NB4 (cell line): Measurements from ENCODE around the gene TSHZ2.

Experiments
- DNase-seq: peaks from one replicate; pipeline ENCODE4 v3.0.0; 2010; ENCODE audit warnings: low read depth
- H3K4me3 ChIP-seq: one replicate; pipeline ENCODE4 v1.5.1; 2011; ENCODE audit warnings: mild to moderate bottlenecking, low read depth, low read length, moderate library complexity
- CTCF ChIP-seq: IDR thresholded peaks from one replicate; pipeline ENCODE4 v1.5.1; 2012; ENCODE audit warnings: low read depth, low read length
- MAX ChIP-seq: IDR thresholded peaks from 2 replicates; pipeline ENCODE4 v1.6.1; 2011; ENCODE audit warnings: low read depth, low read length
- MYC ChIP-seq: IDR thresholded peaks from 2 replicates; pipeline ENCODE4 v1.6.1; 2011; ENCODE audit warnings: low read depth, low read length
- POLR2A ChIP-seq: IDR thresholded peaks from 2 replicates; pipeline ENCODE4 v1.6.1; 2011; ENCODE audit warnings: mild to moderate bottlenecking; ENCODE audit not compliant: insufficient read length; ENCODE audit errors: extremely low read depth

Gene TSHZ2

GRCh38 chr20:53423587-53424146 lies 451.5 kb downstream of the TSHZ2 start:
- TF ChIP-seq POLR2A: no peak
- TF ChIP-seq CTCF: no peak
- no peak for TF ChIP-seq MYC
- no peak for TF ChIP-seq MAX
- H3K4me3 ChIP-seq: no peak overlapping the region

GRCh38 chr20:53425481-53425880 lies 453.3 kb downstream of the TSHZ2 start:
- TF ChIP-seq POLR2A (no peak), MAX (no peak), CTCF (no peak)
- H3K4me3 ChIP-seq: no peak overlapping the region
- no peak for DNase-seq

More at GRCh38 chr20:53423587-53424146, 451.5 kb downstream of the TSHZ2 start:
- DNase-seq: no peak

GRCh38 chr20:53425941-53426340 lies 453.8 kb downstream of the TSHZ2 start:
- DNase-seq: no peak
- no peak for TF ChIP-seq CTCF
- TF ChIP-seq MAX: no peak
- no peak for TF ChIP-seq POLR2A
- no peak for TF ChIP-seq MYC
- H3K4me3 ChIP-seq: no peak overlapping the region

- DNase-seq: no peak
- no peak for TF ChIP-seq POLR2A
- no peak for TF ChIP-seq MAX
- TF ChIP-seq CTCF: no peak
- TF ChIP-seq MYC: no peak
- H3K4me3 ChIP-seq: no peak overlapping the region
Observed at GRCh38 chr20:53426766-53427312, 454.7 kb downstream of the TSHZ2 start.

- no peak for DNase-seq
- TF ChIP-seq CTCF: no peak
- TF ChIP-seq POLR2A: no peak
- no peak for TF ChIP-seq MAX
- no peak for TF ChIP-seq MYC
- no peak overlapping the region for H3K4me3 ChIP-seq
Observed at GRCh38 chr20:53427951-53428350, 455.8 kb downstream of the TSHZ2 start.

GRCh38 chr20:53428588-53428987 lies 456.4 kb downstream of the TSHZ2 start:
- no peak for DNase-seq
- H3K4me3 ChIP-seq: no peak overlapping the region
- TF ChIP-seq CTCF: no peak
- no peak for TF ChIP-seq POLR2A
- no peak for TF ChIP-seq MYC
- no peak for TF ChIP-seq MAX
